ENCODE results near the gene GPC4. TPM values are rescaled to one million over a fixed set of nuclear protein-coding genes. Genes with fewer than 3 reads are reported as not detected.
"Not testable (repeated sequence)": the region's sequence is repeated elsewhere in the genome, so short reads cannot be mapped to it uniquely, and the experiment has no call there.

Gene GPC4
- polyA plus RNA-seq, 4 donors, result 18.9 to 23.5 (median 20.3) TPM

DNA sequence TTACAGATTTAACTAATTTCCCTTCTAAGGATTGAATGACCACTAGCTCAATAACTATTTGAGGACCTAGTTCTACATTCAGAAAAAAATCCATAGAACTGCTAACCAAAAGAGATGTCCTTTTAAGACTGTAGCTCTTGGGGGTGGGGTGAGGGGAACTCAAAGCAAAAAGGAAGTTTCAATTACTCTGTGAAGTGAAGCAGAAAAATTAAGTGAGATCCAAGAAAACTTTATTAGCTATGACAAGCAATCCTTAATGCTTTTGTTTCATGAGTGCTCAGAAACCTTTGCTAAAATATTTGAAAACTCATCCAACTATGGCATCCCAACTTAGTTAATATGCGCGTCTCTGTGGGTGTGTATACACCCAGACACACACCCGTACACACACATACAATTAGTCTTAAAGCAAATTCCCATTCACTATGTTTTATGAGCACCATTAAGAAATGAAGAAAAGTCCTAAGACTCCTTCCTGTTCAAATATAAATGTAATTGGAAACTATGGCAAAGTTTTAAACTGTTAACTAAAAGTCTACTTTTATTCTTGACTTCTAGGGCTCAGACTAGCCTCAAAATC is 44.5 kb downstream of the GPC4 start:
- no peak for DNase-seq (ENCODE audit: low read depth in 4 of 4, low spot score in 2 of 4)

DNA sequence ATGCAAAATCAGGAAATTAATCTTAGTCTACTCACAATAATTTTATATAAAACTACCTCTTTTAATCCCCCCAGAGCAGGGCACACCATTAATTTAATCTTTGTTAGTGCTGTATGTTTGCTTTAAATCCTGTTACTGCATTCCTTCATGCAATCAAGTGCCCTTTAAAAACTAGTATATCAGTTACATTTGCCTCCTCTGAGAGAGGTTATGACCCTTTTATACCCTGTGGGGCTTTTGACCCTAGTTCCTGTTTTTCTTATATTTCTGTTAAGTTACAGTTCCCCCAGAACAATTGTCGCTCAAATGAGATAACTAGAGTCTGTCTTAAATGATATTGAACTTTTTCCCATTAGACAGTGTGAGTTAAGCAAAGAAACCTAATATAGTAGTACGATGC is 46.2 kb downstream of the GPC4 start:
- no peak for DNase-seq (ENCODE audit: low read depth in 4 of 4, low spot score in 2 of 4)

GRCh38 chrX:133366735-133367134 is 48.6 kb downstream of the GPC4 start:
- DNase-seq (ENCODE audit: low read depth in 4 of 4, low spot score in 2 of 4), result no peak

- no peak for DNase-seq (ENCODE audit: low read depth in 4 of 4, low spot score in 2 of 4)
These were observed 49.2 kb downstream of the GPC4 start for GRCh38 chrX:133365871-133366611.

- DNase-seq (ENCODE audit: low read depth in 4 of 4, low spot score in 2 of 4), result no peak
These were observed 50.4 kb downstream of the GPC4 start for GRCh38 chrX:133364865-133365264.

GRCh38 chrX:133364196-133364595 is 51.1 kb downstream of the GPC4 start:
- no peak for DNase-seq (ENCODE audit: low read depth in 4 of 4, low spot score in 2 of 4)

GRCh38 chrX:133362538-133362937 is 52.8 kb downstream of the GPC4 start:
- DNase-seq (ENCODE audit: low read depth in 4 of 4, low spot score in 2 of 4), result no peak

DNA sequence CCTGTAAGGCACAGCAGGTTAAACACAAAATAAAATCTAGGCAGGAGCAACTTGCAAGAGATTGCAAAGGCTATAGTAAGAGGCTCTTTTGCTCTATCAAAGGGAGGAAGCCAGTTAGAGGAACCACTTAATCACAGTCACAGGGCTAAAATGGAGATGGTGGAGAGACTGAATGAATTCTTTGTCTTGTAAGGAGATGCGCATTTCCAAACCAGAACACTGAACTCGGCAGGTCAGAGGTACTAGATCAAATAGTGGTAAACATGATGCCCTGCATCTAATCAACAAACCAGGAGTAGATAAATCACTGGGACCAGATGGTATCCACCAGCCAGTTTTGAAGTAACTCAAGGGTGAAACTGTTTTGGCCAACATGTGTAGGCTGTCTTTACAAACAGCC is 55.8 kb downstream of the GPC4 start:
- no peak for DNase-seq (ENCODE audit: low read depth in 4 of 4, low spot score in 2 of 4)

DNA sequence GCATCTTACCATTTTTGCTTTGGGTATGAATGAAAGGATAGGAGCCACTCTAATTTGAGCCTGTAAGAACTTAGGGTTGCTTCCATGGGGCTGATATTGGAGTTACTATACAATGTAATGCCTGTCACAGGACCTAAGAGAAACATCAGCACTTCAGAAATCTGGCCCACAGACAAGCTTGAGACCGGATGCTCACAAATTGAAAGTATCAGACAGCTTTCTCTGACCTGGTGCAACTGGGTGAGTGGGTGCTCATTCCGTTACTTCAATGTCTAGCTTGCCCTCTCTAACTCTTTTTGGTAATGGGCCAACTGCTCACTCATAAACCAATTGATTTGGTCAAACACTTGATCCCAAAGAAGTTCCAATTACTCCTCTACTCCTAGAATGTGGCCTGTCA is 62.1 kb downstream of the GPC4 start:
- no peak for DNase-seq (ENCODE audit: low read depth in 4 of 4, low spot score in 2 of 4)

DNA sequence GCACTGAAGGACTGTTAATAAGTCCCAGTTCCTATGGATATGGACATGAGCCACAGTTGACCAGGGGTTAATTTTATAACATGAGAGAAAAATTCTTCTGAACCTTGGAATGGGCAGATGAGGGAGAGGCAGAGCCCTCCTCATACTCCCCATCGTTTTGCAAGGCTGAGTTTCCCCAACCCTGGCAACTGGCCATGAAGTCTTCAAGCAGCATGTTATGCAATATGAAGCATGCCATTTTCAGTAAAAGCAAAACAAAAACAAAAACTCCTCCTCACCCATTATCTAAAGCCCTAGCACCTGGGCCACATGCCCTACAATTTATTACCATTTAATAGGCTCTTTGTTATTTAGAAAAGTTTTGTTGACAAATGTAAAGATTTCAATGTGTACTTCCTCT is 64.5 kb downstream of the GPC4 start:
- DNase-seq (ENCODE audit: low read depth in 4 of 4, low spot score in 2 of 4), result no peak

DNA sequence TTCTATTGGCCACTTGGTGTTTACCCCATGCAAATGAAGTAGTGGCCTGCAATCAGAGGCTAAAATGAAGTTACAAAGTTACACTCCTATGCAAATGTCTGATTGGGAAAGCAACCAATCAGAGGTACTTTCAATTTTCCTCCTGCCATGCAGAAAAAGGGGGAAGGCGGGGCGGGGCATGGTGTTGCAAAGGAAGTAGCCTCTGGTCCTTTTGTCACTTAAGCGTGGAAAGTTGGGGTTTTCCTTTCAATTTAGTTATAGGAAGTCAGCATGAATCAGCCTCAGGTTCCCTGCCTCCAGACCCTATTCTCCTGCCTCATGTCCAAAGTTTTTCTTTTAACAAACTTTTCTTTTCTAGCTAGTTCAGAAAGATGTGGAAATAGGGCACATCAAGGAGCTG is 69.3 kb downstream of the GPC4 start:
- DNase-seq (ENCODE audit: low read depth in 4 of 4, low spot score in 2 of 4), result no peak

GRCh38 chrX:133339566-133339965 is 75.7 kb downstream of the GPC4 start:
- DNase-seq (ENCODE audit: low read depth in 4 of 4, low spot score in 2 of 4), result no peak

DNA sequence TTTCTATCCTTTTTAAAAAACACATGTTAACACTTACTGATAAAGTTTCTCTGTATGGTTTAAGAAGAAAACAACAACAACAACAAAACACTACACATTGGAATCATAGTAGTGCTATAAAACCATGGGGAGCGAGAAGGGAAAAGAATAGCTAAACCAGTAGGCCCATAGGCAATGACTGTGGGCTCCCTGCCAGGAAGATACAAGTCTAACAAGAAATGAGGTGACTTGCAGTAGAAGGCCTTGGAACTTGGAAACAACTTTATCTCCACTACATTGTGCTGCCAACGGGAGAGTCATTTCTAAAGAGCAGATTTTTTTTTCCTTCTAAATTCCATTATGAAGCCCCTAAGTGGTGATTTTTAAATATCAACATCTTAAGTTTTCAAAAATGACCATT is 78.0 kb downstream of the GPC4 start:
- no peak for DNase-seq (ENCODE audit: low read depth in 4 of 4, low spot score in 2 of 4)

DNA sequence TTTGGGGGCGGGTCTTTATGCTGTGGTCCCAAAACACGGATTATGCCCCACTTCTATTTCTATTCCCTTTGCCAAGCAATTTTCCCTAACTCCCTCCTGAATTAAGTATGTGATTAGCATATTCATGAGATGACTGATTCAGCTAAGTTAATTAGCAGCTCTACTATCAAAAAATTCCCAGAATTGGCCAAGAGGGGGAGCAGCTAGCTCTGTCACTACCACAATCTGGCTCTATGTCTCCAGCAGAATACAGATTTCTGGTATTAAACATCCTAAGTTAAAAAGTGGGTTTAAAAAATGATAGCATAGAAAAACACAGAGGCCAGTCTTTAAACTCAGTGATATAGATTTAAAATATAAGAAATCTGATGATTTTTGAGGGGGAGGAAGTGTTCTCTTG is 80.3 kb downstream of the GPC4 start:
- DNase-seq (ENCODE audit: low read depth in 4 of 4, low spot score in 2 of 4), result no peak

- DNase-seq (ENCODE audit: low read depth in 4 of 4, low spot score in 2 of 4), result no peak
These were observed 82.0 kb downstream of the GPC4 start for GRCh38 chrX:133333154-133333750.

- DNase-seq (ENCODE audit: low read depth in 4 of 4, low spot score in 2 of 4), result no peak
These were observed 82.6 kb downstream of the GPC4 start for GRCh38 chrX:133332737-133333136.

- DNase-seq (ENCODE audit: low read depth in 4 of 4, low spot score in 2 of 4), result no peak
These were observed 84.3 kb downstream of the GPC4 start for GRCh38 chrX:133330956-133331355.

- DNase-seq (ENCODE audit: low read depth in 4 of 4, low spot score in 2 of 4), result no peak
These were observed 89.9 kb downstream of the GPC4 start for GRCh38 chrX:133325422-133325821.

- no peak for DNase-seq (ENCODE audit: low read depth in 4 of 4, low spot score in 2 of 4)
These were observed 91.9 kb downstream of the GPC4 start for GRCh38 chrX:133323431-133323830.

DNA sequence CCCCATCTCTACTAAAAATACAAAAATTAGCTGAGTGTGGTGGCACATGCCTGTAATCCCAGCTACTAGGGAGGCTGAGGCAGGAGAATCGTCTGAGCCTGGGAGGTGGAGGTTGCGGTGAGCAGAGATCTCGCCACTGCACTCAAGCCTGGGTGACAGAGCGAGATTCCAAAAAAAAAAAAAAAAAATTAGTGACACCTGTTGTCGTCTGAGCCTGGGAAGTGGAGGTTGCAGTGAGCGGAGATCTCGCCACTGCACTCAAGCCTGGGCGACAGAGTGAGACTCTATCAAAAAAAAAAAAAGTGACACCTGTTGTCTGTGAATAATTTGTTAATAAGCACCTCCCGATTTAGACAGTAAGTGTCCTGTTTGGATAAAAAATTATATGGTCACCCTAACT is 93.0 kb downstream of the GPC4 start:
- not testable (repeated sequence) for DNase-seq (ENCODE audit: low read depth in 4 of 4, low spot score in 2 of 4)

DNA sequence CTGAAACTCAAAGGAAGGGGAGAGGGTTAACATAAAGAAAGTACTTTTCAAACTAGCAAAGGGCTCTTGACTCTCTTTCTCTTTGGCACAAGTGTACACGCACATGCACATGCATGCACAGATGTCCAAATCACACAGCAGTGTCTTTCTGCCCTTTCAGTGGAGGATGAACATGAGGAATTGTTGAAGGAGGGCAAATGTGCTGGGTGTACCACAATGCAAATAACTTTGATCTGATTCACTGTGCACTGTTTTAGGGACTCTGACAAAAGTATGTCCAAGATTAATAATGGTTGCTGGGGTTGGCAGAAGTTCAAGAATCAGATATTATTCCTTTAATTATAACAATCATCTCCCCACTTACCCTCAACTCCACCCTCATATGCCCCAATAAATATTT is 93.8 kb downstream of the GPC4 start:
- no peak for DNase-seq (ENCODE audit: low read depth in 4 of 4, low spot score in 2 of 4)

GRCh38 chrX:133314281-133314680 is 101.0 kb downstream of the GPC4 start:
- no peak for DNase-seq (ENCODE audit: low read depth in 4 of 4, low spot score in 2 of 4)

All from left renal cortex interstitium (tissue), 4 donors.